ENCODE data around the gene RAB4B. TPM values are rescaled to one million over a fixed set of nuclear protein-coding genes. Genes with fewer than 3 reads are reported as not detected.
"Not testable (repeated sequence)": the region's sequence is repeated elsewhere in the genome, so short reads cannot be mapped to it uniquely, and the experiment has no call there.

The RAB4B gene
- total RNA-seq, 1 experiment from 2014 or later, result 19.9 TPM

DNA sequence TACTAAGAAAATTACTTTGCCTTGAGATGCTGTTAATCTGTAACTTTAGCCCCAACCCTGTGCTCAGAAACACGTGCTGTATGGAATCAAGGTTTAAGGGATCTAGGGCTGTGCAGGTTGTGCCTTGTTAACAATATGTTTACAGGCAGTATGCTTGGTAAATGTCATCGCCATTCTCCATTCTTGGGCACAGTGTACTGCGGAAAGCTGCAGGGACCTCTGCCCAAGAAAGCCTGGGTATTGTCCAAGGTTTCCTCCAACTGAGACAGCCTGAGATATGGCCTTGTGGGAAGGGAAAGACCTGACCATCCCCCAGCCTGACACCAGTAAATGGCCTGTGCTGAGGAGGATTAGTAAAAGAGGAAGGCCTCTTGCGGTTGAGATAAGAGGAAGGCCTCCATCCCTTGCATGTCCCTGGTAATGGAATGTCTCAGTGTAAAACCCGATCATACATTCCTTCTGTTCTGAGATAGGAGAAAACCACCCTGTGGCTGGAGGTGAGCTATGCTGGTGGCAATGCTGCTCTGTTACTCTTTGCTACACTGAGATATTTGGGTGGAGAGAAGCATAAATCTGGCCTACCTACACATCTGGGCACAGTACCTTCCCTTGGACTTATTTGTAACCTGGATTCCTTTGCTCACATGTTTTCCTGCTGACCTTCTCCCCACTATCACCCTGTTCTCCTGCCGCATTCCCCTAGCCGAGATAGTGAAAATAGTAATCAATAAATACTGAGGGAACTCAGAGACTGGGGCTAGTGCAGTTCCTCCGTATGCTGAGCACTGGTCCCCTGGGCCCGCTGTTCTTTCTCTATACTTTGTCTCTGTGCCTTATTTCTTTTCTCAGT, 44.9 kb downstream of the RAB4B start:
- peak; percentile 81 for DNase-seq (ENCODE audit: low spot score)

DNA sequence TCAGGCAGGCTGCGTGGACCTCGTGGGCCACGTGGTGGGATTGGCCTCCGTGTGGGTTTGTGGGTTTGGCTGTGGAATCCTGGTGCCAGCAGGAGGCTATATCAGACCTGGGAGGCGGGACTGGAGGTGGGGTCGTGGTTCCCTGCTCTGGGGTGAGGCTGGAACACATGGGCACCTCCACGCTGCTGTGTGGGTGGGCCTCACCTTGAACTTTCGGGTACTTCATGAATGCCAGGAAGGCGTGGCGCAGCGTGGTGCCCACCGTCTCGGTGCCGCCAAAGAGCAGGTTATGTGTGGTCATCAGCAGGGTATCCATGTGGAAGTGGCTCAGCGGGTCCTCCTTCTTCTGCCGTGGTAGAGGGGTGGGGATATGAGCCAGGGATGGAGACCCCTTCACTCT, 46.9 kb downstream of the RAB4B start:
- not testable (repeated sequence) for DNase-seq (ENCODE audit: low spot score)

DNA sequence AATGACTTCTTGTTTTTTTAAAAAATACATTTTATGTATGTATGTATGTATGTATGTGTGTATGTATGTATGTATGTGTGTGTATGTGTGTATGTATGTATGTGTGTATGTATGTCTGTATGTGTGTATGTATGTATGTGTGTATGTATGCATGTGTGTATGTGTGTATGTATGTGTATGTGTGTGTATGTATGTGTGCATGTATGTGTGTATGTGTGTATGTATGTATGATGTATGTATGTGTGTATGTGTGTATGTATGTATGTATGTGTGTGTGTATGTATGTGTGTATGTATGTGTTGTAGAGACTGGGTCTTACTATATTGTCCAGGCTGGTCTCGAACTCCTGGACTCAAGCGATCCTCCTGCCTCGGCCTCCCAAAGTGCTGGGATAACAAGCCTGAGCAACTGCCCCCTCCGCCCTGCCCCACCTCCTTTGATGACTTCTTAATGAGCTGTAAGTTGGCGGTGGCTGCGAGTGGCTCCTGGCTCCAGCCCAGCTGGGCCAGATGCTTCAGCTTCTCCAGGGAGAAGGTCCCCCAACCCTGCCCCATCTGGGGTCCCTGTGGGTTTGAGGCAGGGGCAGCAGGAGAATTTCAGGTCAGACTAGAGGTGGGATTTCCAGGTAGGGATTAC, 47.5 kb downstream of the RAB4B start:
- DNase-seq (ENCODE audit: low spot score), result not testable (repeated sequence)

DNA sequence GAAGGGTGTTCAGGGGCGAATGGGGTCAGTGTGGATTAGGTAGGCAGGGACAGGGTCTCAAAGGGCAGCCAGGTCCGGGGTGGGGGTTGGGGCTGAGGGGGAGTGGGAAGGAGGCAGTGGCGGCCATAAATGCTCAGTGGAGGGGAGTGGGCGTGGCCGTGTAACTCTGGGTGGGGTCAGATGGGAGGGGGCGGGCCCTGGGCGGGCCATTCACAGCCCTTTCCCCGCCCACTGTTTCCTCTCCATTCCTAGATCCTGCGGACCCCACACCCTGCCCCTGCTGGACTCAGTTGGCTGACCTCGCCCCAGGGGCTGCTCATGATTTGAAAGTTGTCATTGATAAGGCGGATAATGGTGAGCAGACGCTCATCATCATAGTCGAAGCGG, 48.3 kb downstream of the RAB4B start:
- not testable (repeated sequence) for DNase-seq (ENCODE audit: low spot score)

DNA sequence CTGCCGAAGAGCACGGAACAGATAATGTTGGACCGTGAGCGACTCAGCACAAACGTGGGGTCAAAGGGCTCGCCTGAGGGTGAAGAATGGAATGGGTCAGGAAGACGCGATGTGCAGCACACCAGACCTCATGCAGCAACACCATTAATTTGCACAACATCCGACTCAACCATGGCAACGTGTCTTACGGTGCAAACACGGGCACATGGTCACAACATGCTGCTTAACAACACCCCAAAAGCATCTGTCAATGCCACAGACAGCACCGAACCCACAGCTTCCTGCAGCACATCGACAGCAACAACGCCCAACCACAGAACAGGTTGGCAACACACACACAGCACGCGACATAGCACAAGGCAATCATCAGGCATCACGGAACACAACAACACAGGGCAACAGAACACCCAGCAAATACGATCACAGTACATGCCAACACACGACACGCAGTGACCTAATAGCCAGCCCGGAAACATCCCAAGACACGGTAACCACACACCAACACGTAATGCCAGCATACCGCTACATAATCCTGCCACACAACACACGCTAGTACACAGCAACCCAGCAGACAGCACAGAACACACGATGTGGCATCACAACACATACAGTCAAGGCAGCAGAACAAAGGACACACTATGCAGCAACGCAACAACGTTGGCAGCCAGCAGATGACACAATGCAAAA, 48.8 kb downstream of the RAB4B start:
- DNase-seq (ENCODE audit: low spot score), result not testable (repeated sequence)

DNA sequence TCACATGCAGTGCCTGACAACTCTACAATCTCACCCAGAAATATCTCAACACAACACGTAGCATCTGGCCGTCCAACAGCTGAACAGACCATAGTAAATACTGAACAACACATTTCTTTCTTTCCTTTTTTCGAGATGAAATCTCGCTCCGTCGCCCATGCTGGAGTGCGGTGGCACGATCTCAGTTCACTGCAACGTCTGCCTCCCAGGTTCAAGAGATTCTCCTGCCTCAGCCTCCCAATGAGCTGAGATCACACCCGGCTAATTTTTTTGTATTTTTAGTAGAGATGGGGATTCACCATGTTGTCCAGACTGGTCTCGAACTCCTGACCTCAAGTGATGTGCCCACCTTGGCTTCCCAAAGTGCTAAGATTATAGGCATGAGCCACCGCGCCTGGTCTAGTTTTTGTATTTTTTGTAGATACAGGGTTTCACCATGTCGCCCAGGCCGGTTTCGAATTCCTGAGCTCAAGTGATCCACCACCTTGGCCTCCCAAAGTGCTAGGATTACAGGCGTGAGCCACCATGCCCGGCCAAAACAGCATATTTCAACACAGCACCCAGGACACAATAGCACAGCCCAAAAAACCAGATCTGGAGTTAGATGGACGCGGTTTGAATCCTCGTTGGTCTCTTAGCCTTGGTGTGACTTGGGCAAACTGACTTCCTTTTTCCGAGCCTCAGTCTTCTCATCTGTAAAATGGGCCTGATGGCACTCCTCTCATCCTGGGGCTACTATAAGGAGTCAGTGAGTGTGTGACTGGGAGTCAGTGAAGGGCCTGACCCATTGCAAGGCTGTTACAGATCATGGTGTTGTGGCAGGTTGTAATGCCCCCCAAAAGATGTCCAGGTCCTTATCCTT, 49.6 kb downstream of the RAB4B start:
- DNase-seq (ENCODE audit: low spot score), result no peak

DNA sequence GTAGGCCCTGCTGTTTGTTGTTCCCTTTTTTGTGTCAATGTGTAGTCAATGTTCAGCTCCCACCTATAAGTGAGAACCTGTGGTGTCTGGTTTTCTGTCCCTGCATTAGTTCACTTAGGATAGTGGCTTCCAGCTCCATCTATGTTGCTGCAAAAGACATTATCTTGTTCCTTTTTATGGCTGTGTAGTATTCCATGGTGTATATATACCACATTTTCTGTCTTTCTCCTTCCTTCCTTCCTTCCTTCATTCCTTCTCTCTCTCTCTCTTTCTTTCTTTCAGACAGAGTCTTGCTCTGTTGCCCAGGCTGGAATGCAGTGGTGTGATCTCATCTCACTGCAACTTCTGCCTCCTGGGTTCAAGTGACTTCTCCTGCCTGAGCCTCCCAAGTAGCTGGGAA, 51.2 kb downstream of the RAB4B start:
- DNase-seq (ENCODE audit: low spot score), result no peak

DNA sequence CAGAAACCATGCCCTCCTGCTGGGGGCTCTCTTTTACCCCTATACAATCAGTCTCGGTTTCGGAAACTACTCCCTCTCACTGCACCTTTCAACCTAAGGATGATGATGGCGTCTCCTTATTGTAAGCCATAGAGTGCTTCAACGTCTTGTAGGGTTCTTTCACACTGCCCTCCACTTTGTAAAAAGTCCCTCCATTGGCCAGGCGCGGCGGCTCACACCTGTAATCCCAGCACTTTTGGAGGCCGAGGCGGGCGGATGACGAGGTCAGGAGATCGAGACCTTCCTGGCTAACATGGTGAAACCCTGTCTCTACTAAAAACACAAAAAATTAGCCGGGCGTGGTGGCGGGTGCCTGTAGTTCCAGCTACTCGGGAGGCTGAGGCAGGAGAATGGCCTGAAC, 52.7 kb downstream of the RAB4B start:
- not testable (repeated sequence) for DNase-seq (ENCODE audit: low spot score)

DNA sequence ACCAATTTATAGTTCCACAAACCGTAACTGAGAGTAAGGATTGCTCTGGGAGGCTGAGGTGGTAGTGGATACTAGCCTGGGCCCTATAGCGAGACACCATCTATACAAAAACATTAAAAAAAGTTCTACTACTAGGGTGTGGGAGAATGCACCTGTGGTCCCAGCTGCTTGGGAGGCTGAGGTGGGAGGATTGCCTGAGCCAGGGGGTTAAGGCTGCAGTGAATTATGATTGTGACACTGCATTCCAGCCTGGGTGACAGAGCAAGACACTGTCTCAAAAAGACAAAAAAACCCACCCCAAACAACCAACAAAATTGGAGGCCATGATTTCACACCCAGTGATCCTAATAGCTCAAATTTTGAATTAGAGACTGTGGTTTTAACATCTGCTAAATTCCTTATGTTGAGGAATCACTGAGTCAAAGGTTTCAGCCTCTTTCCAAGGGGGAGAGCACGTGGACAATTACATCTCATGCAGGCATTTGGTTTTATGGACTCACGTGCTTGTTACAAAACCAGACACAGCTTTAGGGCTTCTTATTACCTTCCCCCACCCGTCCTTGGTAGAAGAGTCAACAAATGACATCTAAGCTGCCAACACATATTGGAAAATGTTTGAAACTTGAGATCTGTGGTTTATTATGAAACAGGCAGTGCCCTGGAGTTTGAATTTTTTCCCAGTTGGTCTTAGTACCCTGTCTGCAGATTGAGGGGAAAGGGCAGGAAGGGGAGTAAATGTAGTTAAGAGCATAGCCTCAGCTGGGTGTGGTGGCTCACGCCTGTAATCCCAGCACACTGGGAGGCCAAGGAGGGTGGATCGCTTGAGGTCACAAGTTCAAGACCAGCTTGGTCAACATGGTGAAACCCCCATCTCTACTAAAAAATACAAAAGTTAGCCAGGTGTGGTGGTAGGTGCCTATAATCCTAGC, 53.7 kb downstream of the RAB4B start:
- DNase-seq (ENCODE audit: low spot score), result peak; percentile 92

DNA sequence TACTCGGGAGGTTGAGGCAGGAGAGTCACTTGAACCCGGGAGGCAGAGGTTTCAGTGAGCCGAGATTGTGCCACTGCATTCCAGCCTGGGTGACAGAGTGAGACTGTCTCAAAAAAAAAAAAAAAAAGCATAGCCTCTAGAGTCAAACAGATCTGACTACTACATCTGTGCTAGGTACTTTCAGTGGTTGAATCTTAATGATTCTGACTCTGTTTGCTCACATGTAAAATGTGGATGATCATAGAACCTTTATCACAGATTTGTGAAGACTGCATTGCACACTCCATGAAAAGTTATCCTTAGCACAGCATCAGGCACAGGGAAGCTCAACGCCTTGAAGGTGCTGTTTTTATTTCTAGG, 54.4 kb downstream of the RAB4B start:
- not testable (repeated sequence) for DNase-seq (ENCODE audit: low spot score)

DNA sequence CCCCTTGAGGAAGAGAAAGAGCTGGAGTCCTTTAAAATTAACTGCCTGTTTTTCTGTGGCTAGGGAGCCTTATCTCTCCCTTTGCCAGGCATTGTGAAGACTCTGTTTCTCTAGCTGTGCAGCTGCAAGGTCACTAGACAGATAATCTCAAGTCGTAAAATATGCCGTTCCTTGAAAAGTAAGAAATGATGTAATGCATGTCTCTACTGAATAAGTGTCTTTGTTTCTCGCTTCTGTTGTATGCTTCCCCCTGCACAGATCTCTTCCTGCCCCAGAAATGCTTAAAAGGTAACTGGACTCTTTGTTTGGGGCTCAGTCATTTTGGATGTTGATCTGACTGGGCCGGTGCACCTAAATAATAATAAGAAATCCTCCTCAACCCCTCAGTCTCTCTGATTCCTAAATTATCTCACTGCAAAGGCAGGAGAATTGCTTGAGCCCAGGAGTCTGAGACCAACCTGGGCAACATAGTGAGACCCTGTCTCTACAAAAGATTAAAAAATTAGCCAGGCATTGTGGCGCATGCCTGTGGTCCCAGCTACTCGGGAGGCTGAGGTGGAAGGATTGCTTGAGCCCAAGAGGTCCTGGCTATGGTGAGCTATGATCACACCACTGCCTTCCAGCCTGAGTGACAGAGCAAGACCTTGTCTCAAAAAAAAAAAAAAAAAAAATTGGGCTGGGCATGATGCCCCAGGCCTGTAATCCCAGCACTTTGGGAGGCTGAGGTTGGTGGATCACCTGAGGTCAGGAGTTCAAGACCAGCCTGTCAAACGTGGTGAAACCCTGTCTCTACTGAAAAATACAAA, 55.9 kb downstream of the RAB4B start:
- DNase-seq (ENCODE audit: low spot score), result not testable (repeated sequence)

DNA sequence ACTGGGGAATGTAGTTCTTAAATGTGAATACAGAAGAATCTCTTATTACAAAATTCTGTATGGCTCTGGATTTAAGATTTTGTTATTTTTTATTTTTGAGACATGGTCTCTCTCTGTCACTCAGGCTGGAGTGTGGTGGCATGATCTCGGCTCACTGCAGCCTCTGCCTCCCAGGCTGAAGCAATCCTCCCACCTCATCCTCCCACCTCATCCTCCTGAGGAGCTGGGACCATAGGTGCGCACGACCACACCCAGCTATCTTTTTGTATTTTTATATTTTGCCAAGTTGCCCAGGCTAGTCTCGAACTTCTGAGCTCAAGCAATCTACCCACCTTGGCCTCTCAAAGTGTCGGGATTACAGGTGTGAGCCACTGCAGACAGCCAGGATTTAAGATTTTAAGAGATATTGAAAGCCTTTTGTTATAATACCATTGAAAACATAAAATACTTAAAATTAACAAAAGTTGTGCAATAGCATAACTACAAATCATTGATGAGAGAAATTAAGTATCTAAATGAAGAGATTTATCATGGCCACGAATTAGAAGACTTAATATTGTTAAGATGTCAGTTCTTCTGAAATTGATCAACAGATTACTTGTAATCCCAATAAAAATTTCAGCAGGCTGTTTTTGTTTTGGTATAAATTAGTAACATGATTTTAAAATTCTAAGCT, 58.8 kb downstream of the RAB4B start:
- DNase-seq (ENCODE audit: low spot score), result no peak

DNA sequence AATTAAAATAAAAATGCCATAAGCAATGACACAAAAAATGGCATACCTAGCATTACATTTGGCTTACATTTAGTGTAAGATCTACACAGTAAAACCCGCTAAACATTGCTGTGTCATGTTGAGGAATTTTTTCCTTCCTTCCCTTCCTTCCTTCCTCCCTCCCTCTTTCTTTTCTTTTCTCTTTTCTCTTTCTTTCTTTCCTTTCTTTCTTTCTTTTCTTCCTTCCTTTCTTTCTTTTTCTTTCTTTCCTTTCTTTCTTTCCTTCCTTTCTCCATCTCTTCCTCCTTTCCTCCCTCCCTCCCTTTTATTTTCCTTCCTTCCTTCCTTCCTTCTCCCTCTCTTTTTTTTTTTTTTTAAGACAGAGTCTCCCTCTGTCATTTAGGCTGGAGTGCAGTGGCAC, 60.4 kb downstream of the RAB4B start:
- not testable (repeated sequence) for DNase-seq (ENCODE audit: low spot score)

DNA sequence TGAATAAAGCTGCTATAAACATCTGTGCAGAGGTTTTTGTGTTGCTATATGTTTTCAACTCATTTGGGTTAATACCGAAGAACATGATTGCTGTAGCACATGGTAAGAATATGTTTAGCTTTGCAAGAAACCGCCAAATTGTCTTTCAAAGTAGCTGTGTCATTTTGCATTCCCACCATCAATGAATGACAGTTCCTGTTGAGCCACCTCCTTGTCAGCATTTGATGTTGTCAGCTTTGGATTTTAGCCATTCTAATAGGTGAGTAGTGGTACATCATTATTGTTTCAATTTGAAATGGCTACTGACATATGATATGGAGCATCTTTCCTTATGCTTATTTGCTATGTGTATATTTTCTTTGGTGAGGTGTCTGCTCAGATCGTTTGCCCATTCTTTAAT, 64.0 kb downstream of the RAB4B start:
- not testable (repeated sequence) for DNase-seq (ENCODE audit: low spot score)

DNA sequence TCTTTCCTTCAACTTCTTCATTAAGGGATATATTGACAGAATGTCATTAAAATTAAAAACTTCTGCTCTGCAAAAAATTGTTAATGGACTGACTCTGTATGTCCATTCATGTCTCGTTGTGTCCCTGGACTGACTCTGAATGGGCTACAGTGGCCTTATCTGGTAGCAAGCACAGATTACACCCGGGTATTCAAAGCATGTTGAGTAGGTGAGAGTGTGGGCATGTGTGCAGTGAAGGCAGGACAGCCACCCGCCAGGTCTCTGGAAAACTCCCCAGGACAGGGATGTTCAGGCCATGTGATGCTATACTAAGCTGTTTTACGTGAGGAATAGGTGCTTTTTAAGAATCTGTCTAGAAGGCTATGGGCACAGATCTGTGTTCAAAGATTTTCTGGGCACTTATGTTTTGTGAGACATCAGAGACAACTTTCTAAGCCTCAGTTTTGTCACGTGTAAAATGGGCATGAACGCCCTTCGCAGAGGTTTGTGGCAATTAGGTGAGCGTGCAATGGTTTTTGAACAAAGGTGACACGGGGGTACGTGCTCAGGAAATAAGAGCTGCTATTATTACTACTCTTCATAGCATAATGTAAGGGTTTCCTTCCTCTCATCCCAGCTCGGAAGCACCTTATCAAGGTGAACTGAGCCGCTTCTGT, 65.1 kb downstream of the RAB4B start:
- DNase-seq (ENCODE audit: low spot score), result not testable (repeated sequence)

DNA sequence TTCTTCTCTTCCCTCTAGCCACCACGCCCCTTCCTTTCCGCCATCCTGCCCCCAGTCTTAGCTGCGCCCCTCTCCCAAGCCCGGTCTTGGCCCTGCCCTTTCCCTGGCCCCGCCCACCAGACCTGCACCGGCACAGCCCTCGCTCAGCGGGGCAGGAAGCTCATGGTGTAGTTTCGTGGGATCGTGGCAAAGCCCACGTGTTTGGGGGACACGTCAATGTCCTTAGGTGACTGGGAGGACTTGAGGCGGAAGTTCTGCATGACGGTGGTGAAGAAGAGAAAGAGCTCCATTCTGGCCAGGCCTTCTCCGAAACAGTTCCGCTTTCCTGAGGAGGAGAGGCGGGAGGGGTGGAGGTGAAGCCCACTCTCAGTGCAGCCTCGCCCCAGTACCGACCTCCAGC, 65.6 kb downstream of the RAB4B start:
- DNase-seq (ENCODE audit: low spot score), result not testable (repeated sequence)

Data from A172 (cell line).